Smooth muscle cell (in vitro differentiated cells): Measurements from ENCODE around the gene RLN1. TPM values are rescaled to one million over a fixed set of nuclear protein-coding genes. Genes with fewer than 3 reads are reported as not detected.
"Not testable (repeated sequence)": the region's sequence is repeated elsewhere in the genome, so short reads cannot be mapped to it uniquely, and the experiment has no call there.

ENCODE experiments used
- DNase-seq: peaks from one replicate; lab custom pipeline; 2025; ENCODE audit not compliant: unreplicated experiment; lab: John Stamatoyannopoulos, UW
- H2AFZ ChIP-seq: fragments of 200-600 bp; sonication (generic); 2 replicates; pipeline ENCODE4 v1.6.0; 2016; ENCODE audit warnings: antibody characterized with exemption, low read depth, mild to moderate bottlenecking
- H3F3A ChIP-seq: fragments of 200-600 bp; sonication (generic); 2 replicates; pipeline ENCODE4 v1.6.0; 2017; ENCODE audit warnings: antibody characterized with exemption, low read depth
- H3K27ac ChIP-seq: fragments of 200-600 bp; sonication (generic); 2 replicates; pipeline ENCODE4 v1.5.1; 2016; ENCODE audit warnings: low read depth, mild to moderate bottlenecking
- H3K27me3 ChIP-seq: fragments of 200-600 bp; sonication (generic); 2 replicates; pipeline ENCODE4 v1.6.1; 2016; ENCODE audit warnings: low read depth, mild to moderate bottlenecking
- H3K36me3 ChIP-seq: fragments of 200-600 bp; sonication (generic); 2 replicates; pipeline ENCODE4 v1.5.1; 2016; ENCODE audit warnings: low read depth
- H3K4me1 ChIP-seq: fragments of 200-600 bp; sonication (generic); 2 replicates; pipeline ENCODE4 v1.5.1; 2016; ENCODE audit warnings: low read depth
- H3K4me2 ChIP-seq: fragments of 200-600 bp; sonication (generic); 2 replicates; pipeline ENCODE4 v1.6.0; 2016; ENCODE audit warnings: mild to moderate bottlenecking
- H3K4me3 ChIP-seq: fragments of 200-600 bp; sonication (generic); 2 replicates; pipeline ENCODE4 v1.5.1; 2016; ENCODE audit warnings: mild to moderate bottlenecking
- H3K79me2 ChIP-seq: fragments of 200-600 bp; sonication (generic); 2 replicates; pipeline ENCODE4 v1.6.0; 2016; ENCODE audit warnings: low read depth, mild to moderate bottlenecking
- H3K9ac ChIP-seq: fragments of 200-600 bp; sonication (generic); 2 replicates; pipeline ENCODE4 v1.6.0; 2016; ENCODE audit warnings: low read depth
- H3K9me3 ChIP-seq: fragments of 200-600 bp; sonication (generic); replicated peaks from 2 replicates; pipeline ENCODE4 v1.5.1; 2016; ENCODE audit warnings: low read depth
- H4K20me1 ChIP-seq: fragments of 200-600 bp; sonication (generic); 2 replicates; pipeline ENCODE4 v1.6.0; 2016; ENCODE audit warnings: low read depth
- CTCF ChIP-seq: fragments of 200-600 bp; sonication (generic); IDR thresholded peaks from 2 replicates; pipeline ENCODE4 v1.5.1; 2017; ENCODE audit warnings: borderline replicate concordance, mild to moderate bottlenecking, antibody characterized with exemption; ENCODE audit not compliant: insufficient read depth, poor library complexity, severe bottlenecking
- WGBS: methylation state at CpG from one replicate; pipeline ENCODE4 v1.1.7; 2016; ENCODE audit warnings: low lambda C conversion rate; 5-methylcytosine and 5-hydroxymethylcytosine counted together
- polyA plus RNA-seq: library from polyadenylated mRNA; unstranded; fragments of >200 nt; fragmentation: Nextera tagmentation; extraction: Ambion mirVana; gene quantifications from 2 replicates; pipeline ENCODE4 v1.2.1, GENCODE V29; 2016
- total RNA-seq: library from RNA; depleted of rRNA; stranded (reverse); fragments of >200 nt; gene quantifications from 2 replicates; pipeline ENCODE4 v1.2.3, GENCODE V29; 2014

The RLN1 gene
- total and polyA plus RNA-seq, 2 experiments from 2014 or later = not detected

GRCh38 chr9:5352637-5353248, 13.1 kb upstream of the RLN1 start:
- no peak for DNase-seq
- H3K27me3 ChIP-seq = no peaks in the 10 kb centered on the region
- no peaks in the 10 kb centered on the region for H3K4me1 ChIP-seq
- WGBS = 71% methylated on average over 1 of the region's 1 CpG
- no peaks in the 10 kb centered on the region for H3K9me3 ChIP-seq
- no peaks in the 10 kb centered on the region for H3K36me3 ChIP-seq
- no peak overlapping the region for H2AFZ ChIP-seq
- H4K20me1 ChIP-seq = no peaks in the 10 kb centered on the region
- H3K4me2 ChIP-seq = no peak overlapping the region
- no peak overlapping the region for H3K4me3 ChIP-seq
- TF ChIP-seq CTCF = no peak
- H3K27ac ChIP-seq = no peak overlapping the region
- no peak overlapping the region for H3K9ac ChIP-seq
- no peaks in the 10 kb centered on the region for H3F3A ChIP-seq
- H3K79me2 ChIP-seq = no peaks in the 10 kb centered on the region

- Histone ChIP-seq H3K27me3 (no peaks in the 10 kb centered on the region), H3K36me3 (no peaks in the 10 kb centered on the region), H3K4me3 (no peak overlapping the region), H3K27ac (no peak overlapping the region), H4K20me1 (no peaks in the 10 kb centered on the region), H2AFZ (no peak overlapping the region), H3K79me2 (no peaks in the 10 kb centered on the region), H3K4me1 (no peaks in the 10 kb centered on the region), H3K9ac (no peak overlapping the region), H3F3A (no peaks in the 10 kb centered on the region), H3K9me3 (no peaks in the 10 kb centered on the region), H3K4me2 (no peak overlapping the region)
- DNase-seq = no peak
- WGBS = 82% methylated on average over 4 of the region's 4 CpGs
- TF ChIP-seq CTCF = no peak
Observed at GRCh38 chr9:5336688-5337087, 3.0 kb downstream of the RLN1 start.

- H3K27me3 ChIP-seq, H3K4me2 ChIP-seq, H4K20me1 ChIP-seq, DNase-seq, H3F3A ChIP-seq, H2AFZ ChIP-seq, H3K9me3 ChIP-seq, H3K9ac ChIP-seq, H3K27ac ChIP-seq, H3K4me3 ChIP-seq, H3K36me3 ChIP-seq, H3K79me2 ChIP-seq, H3K4me1 ChIP-seq: not testable (repeated sequence)
- WGBS = 87% methylated on average over 3 of the region's 3 CpGs
Observed at GRCh38 chr9:5331276-5331675, 8.4 kb downstream of the RLN1 start.

- WGBS = 45% methylated on average over 10 of the region's 10 CpGs
Observed at GRCh38 chr9:5326893-5327548, 12.7 kb downstream of the RLN1 start.

More at GRCh38 chr9:5326893-5327548, 12.7 kb downstream of the RLN1 start:
- no peaks in the 10 kb centered on the region for H3K27me3 ChIP-seq
- H3K9me3 ChIP-seq = no peaks in the 10 kb centered on the region
- no peaks in the 10 kb centered on the region for H3F3A ChIP-seq
- H2AFZ ChIP-seq = peak overlapping the region; percentile 69
- peak overlapping the region; percentile 63 for H3K4me2 ChIP-seq
- H3K4me3 ChIP-seq = no peak overlapping the region
- no peaks in the 10 kb centered on the region for H4K20me1 ChIP-seq
- H3K9ac ChIP-seq = no peak overlapping the region
- H3K36me3 ChIP-seq = no peaks in the 10 kb centered on the region
- DNase-seq = no peak
- no peaks in the 10 kb centered on the region for H3K4me1 ChIP-seq
- TF ChIP-seq CTCF = no peak
- H3K79me2 ChIP-seq = no peaks in the 10 kb centered on the region
- no peak overlapping the region for H3K27ac ChIP-seq
